LNCAP (cell line): ENCODE measurements around the gene ATP1B4.

Experiments
- TF ChIP-seq, protein P1 (sequence below): fragments of 450-650 bp; IDR thresholded peaks from 2 replicates; pipeline ENCODE4 v1.5.1; 2017; ENCODE audit warnings: mild to moderate bottlenecking

The ATP1B4 gene

DNA sequence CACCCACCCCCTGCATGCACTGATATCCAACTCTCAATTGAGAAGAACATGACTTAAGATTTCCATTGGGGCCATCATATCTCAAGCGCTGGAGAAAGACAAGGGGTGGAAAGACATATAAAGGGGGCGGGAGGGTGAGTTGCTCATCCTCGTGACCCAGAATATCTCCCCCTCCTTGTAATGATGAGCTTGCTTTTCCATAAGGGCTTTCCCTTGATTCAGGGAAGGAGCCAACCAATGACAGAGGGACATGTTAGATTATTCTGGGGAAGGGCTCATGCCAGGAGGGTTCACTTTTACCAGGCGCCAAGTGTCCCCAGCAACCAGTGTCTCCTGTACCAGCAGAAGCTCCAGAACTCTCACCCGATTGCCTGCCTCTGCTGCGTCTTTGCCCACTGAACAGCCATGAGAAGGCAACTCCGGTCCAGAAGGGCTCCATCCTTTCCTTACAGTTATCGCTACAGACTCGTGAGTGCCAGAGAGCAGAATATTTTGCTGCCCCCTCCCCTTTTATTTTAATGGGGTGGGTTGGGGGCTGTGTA lies at the start of gene ATP1B4:
Gene ATP1B4, plus strand, starts transcription at position 326 of the 542 bp plus-strand sequence. Its CDS starts 80 bp downstream, at position 406.
- TF ChIP-seq, protein P1, sequence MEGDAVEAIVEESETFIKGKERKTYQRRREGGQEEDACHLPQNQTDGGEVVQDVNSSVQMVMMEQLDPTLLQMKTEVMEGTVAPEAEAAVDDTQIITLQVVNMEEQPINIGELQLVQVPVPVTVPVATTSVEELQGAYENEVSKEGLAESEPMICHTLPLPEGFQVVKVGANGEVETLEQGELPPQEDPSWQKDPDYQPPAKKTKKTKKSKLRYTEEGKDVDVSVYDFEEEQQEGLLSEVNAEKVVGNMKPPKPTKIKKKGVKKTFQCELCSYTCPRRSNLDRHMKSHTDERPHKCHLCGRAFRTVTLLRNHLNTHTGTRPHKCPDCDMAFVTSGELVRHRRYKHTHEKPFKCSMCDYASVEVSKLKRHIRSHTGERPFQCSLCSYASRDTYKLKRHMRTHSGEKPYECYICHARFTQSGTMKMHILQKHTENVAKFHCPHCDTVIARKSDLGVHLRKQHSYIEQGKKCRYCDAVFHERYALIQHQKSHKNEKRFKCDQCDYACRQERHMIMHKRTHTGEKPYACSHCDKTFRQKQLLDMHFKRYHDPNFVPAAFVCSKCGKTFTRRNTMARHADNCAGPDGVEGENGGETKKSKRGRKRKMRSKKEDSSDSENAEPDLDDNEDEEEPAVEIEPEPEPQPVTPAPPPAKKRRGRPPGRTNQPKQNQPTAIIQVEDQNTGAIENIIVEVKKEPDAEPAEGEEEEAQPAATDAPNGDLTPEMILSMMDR: no peak

DNA sequence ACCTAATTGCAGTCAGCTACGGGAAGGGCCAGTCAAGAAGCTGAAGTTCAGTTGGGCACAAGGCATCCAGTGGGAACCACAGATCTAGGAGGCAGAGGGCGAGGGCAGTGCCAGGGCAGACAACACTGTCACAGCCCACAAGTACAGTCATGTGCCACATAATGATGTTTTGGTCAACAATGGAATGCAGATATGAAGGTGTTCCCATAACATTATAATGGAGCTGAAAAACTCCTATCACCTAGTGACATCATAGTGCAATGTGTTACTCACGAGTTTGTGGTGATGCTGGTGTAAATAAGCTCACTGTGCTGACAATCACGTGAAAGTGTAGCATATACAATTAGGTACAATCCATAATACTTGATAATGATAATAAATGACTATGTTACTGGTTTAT lies 46.1 kb upstream of the ATP1B4 start:
- TF ChIP-seq, protein P1: no peak

DNA sequence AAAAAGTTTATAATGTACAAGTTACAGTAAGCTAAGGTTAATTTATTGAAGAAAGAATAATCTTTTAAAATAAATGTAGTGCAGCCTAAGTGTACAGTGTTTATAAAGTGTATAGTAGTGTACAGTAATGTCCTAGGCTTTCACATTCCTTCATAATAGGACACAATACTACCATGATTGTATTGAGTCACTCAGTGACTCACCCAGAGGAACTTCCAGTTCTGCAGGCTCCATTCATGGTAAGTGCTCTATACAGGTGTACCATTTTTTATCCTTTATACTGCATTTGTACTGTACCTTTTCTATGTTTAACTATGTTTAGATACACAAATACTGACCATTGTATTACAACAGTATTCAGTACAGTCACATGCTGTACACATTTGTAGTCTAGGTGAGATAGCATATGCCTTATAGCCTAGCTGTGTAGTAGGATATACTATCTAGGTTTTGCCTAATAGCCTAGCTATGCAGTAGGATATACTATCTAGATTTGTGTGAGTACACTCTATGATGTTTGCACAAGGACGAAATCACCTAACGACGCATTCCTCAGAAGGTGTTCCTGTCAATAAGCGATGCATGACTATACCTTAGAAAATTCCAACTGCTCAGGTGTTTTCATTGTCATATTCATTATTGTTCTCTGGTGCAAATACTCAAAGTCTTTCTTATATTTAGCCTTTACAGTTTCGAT lies 45.2 kb upstream of the ATP1B4 start:
- TF ChIP-seq, protein P1: no peak

DNA sequence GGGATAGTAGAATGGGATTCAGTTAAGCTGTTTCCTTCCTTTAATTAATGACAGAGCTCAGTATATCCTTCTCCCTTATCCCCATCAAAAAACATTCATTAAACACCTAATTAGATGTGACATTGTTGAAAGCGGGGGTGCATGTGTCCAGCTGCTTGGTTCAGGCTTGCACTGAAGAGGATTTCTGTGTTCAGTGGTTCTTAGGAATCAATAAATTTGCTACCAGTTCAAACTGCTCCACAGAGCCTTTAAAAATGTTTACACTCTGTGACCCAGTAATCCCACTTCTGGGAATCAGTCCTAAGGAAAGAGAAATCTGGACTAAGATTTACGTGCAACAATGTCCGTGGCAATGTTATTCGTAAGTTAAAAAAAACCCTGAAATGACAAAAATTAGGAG lies 43.5 kb upstream of the ATP1B4 start:
- TF ChIP-seq, protein P1: no peak

DNA sequence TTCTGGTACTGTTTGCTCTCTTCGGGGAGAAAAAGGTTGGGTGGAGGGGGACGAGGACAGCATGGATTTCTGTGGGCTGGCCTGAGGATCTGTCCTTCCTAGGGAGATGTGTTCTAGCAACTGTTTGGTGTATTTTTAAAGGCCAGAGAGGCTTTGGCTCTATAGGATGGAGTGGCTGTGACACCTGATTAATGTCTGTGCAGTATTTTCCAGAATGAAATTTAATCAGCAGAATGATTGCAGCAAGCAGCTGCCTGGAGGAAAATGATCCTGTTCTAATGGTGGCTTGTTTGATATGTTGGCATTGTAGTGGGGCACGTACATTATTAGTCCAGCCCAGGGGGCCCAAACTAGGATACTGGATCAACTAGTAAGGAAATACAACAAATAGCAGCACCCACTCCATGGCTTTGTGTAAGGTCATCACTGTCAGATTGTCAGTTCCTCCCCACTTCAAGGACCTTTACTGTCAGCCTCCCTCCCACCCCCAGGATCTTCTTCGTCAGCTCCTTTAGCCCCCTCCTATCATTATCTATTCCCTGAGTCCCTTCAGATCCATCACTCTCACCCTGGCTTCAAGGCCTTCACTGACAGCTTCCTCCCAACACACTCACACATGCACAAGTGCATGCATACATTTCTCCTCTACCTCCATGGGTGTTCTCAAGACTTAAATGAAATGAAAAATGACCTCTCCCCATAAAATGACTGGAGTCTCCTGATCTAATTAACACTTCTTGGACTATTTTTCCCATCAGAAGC lies 40.2 kb upstream of the ATP1B4 start:
- TF ChIP-seq, protein P1: no peak

DNA sequence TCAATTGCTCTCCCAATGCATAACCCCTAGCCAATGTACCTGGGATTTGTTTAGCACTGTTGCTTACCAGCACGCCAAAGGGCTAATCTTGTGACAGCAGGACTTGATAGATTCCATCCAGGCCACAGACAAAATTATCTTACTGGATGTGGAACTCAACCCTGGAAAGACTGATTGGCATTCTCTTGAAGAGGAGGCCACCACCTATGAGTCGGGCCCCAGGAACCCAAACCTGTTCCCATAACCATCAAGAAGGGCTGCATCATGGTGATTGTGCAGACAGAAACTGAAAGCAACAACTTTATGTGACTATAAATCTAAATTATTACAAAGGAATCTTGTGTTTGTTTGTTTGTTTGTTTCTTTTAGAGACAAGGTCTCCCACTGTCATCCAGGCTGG lies 30.8 kb upstream of the ATP1B4 start:
- TF ChIP-seq, protein P1: no peak

DNA sequence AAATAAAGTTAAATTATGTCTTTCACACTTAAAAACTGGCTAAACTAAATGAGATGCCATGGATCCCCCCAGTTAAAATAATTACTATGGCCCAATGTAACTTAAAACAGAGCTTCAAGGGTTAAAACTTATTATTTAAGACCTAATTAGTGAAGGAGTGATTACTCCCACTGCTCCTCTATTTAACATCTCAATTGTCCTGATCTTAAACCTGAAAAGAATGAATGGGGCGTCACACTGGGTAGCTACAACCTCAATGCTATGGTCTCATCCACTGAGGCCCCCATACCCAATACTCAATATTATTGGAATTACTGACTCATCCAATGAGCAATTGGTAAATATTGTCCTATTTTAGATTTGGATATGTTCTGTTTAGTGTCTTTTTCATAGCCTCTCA lies 29.5 kb upstream of the ATP1B4 start:
- TF ChIP-seq, protein P1: no peak
